ENCODE measurements around the gene CUX1. TPM values are rescaled to one million over a fixed set of nuclear protein-coding genes. Genes with fewer than 3 reads are reported as not detected.

Gene CUX1, protein sequence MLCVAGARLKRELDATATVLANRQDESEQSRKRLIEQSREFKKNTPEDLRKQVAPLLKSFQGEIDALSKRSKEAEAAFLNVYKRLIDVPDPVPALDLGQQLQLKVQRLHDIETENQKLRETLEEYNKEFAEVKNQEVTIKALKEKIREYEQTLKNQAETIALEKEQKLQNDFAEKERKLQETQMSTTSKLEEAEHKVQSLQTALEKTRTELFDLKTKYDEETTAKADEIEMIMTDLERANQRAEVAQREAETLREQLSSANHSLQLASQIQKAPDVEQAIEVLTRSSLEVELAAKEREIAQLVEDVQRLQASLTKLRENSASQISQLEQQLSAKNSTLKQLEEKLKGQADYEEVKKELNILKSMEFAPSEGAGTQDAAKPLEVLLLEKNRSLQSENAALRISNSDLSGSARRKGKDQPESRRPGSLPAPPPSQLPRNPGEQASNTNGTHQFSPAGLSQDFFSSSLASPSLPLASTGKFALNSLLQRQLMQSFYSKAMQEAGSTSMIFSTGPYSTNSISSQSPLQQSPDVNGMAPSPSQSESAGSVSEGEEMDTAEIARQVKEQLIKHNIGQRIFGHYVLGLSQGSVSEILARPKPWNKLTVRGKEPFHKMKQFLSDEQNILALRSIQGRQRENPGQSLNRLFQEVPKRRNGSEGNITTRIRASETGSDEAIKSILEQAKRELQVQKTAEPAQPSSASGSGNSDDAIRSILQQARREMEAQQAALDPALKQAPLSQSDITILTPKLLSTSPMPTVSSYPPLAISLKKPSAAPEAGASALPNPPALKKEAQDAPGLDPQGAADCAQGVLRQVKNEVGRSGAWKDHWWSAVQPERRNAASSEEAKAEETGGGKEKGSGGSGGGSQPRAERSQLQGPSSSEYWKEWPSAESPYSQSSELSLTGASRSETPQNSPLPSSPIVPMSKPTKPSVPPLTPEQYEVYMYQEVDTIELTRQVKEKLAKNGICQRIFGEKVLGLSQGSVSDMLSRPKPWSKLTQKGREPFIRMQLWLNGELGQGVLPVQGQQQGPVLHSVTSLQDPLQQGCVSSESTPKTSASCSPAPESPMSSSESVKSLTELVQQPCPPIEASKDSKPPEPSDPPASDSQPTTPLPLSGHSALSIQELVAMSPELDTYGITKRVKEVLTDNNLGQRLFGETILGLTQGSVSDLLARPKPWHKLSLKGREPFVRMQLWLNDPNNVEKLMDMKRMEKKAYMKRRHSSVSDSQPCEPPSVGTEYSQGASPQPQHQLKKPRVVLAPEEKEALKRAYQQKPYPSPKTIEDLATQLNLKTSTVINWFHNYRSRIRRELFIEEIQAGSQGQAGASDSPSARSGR (N-terminal part only)
- total RNA-seq (2022), result 54.8 and 59.8 TPM in 2 replicates
- percentile 68 among the genes with signal in this experiment for Bru-seq, nascent RNA
- percentile 70 among the genes with signal in this experiment for BruChase-seq, experiment 1, labeled RNA remaining after a 6-hour chase
- BruChase-seq, experiment 2, labeled RNA remaining after a 2-hour chase, result percentile 66 among the genes with signal in this experiment
- long read RNA-seq, transcript CUX1-202 (23 exons, 2,931 nt), result major isoform, 10 of 44 reads
- long read RNA-seq, transcript CUX1-209 (8 exons, 1,566 nt), result minor isoform, 5 of 44 reads
- long read RNA-seq, partial matches to known transcripts, result 16 of 44 reads
- long read RNA-seq, other reads (novel, unspliced or antisense), result 11 of 44 reads

DNA sequence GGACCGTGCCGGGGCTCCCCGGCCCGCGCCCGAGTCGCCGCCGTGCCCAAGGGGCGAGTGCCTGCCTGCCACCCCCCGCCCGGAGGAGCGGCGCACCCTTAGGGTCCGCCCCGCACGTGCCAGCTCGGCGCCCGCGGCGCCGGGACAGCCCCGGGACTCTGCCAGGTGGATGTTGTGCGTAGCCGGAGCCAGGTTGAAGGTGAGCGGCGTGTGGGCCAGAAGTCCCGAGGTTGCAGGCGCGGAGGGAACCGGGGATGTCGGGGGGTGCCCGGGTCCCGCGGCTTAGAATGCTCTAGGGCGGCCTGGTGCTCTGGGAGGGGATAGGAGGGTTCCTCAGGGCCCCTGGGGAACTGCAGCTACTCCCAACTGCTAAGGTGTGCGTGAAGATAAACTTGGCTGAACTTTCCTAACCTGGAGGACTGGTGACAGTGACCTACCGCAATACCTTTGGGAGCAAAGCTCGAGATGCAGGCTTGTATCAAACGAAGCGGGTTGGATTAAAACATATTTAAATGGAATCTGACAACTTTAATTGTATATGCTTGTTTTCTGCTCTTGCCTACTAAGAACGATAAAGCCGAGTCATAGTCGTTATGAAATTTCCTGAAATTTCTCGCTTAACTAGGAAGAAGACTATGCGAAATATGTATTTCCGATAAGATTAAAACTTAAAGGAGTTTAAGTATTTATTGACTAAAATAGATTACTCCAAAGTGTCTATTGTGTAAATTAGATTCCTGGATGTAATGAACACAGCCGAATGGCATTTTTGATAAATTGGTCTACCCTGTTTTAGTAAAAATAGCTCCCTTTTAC lies at the start of gene CUX1:
CUX1 (plus strand) TSS at position 156 of the 816 bp plus-strand sequence; CDS start at position 170, 14 bp downstream.
- peak within 1 kb of the TSS; percentile 71 for H3K4me3 Mint-ChIP-seq (ENCODE audit: low read depth, unreplicated experiment)
- peaks cover 18% of the 10 kb centered on the region for H3K36me3 Mint-ChIP-seq (ENCODE audit: insufficient read depth, unreplicated experiment)
- DNase-seq, result peak; percentile 11
- TF ChIP-seq, protein P1, sequence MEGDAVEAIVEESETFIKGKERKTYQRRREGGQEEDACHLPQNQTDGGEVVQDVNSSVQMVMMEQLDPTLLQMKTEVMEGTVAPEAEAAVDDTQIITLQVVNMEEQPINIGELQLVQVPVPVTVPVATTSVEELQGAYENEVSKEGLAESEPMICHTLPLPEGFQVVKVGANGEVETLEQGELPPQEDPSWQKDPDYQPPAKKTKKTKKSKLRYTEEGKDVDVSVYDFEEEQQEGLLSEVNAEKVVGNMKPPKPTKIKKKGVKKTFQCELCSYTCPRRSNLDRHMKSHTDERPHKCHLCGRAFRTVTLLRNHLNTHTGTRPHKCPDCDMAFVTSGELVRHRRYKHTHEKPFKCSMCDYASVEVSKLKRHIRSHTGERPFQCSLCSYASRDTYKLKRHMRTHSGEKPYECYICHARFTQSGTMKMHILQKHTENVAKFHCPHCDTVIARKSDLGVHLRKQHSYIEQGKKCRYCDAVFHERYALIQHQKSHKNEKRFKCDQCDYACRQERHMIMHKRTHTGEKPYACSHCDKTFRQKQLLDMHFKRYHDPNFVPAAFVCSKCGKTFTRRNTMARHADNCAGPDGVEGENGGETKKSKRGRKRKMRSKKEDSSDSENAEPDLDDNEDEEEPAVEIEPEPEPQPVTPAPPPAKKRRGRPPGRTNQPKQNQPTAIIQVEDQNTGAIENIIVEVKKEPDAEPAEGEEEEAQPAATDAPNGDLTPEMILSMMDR (IDR thresholded peaks at IDR 0.05; ENCODE audit: unreplicated experiment), result no peak
- H3K9me3 Mint-ChIP-seq (ENCODE audit: low read depth, unreplicated experiment), result no peaks in the 10 kb centered on the region
- no peak within 1 kb of the TSS for H3K27ac Mint-ChIP-seq (ENCODE audit: unreplicated experiment)
- H3K27me3 Mint-ChIP-seq (ENCODE audit: unreplicated experiment), result no peaks in the 10 kb centered on the region
- no TSS peak for BruUV-seq (replicated peaks)
- H3K4me1 Mint-ChIP-seq (ENCODE audit: low read depth, unreplicated experiment), result no peaks in the 10 kb centered on the region
- CTCF ChIA-PET, result no interaction called here
- intact Hi-C loops (cut with micrococcal nuclease; ENCODE audit: unreplicated experiment), result loop anchor here (10.0 kb wide), 3 partner anchors 73 to 417 kb away; no protein-coding TSS in a partner anchor

DNA sequence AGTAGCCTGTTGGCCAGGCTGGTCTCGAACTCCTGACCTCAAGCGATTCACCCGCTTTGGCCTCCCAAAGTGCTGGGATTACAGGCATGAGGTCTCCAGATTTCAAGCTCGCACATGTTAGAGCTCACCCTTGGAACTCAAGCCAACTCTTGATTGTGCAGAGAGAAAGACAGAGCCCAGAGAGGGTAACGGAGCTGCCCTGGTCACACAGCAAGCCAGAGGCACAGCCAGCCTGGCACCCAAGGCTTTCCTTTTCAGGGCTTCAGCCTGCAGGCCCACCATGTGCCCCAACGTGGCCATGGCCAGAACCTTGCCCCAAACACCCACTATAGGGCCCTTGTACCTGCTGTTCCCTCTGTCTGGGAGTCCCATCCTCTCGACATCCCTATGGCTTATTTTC lies 49.1 kb upstream of the CUX1 start:
- H3K36me3 Mint-ChIP-seq (ENCODE audit: insufficient read depth, unreplicated experiment), result no peaks in the 10 kb centered on the region
- no peak overlapping the region for H3K4me3 Mint-ChIP-seq (ENCODE audit: low read depth, unreplicated experiment)
- no TSS peak for BruUV-seq (replicated peaks)
- H3K27me3 Mint-ChIP-seq (ENCODE audit: unreplicated experiment), result peaks cover 36% of the 10 kb centered on the region
- intact Hi-C loops (cut with micrococcal nuclease; ENCODE audit: unreplicated experiment), result no loop called here
- no peaks in the 10 kb centered on the region for H3K9me3 Mint-ChIP-seq (ENCODE audit: low read depth, unreplicated experiment)
- DNase-seq, result no peak
- H3K4me1 Mint-ChIP-seq (ENCODE audit: low read depth, unreplicated experiment), result no peaks in the 10 kb centered on the region
- H3K27ac Mint-ChIP-seq (ENCODE audit: unreplicated experiment), result no peak overlapping the region
- CTCF ChIA-PET, result interaction anchor here (0.6 to 0.7 kb wide), 2 partner anchors 68 to 251 kb away, joined by 3 to 7 read pairs; no protein-coding TSS in a partner anchor
- TF ChIP-seq, protein P1 (IDR thresholded peaks at IDR 0.05; ENCODE audit: unreplicated experiment), result no peak

DNA sequence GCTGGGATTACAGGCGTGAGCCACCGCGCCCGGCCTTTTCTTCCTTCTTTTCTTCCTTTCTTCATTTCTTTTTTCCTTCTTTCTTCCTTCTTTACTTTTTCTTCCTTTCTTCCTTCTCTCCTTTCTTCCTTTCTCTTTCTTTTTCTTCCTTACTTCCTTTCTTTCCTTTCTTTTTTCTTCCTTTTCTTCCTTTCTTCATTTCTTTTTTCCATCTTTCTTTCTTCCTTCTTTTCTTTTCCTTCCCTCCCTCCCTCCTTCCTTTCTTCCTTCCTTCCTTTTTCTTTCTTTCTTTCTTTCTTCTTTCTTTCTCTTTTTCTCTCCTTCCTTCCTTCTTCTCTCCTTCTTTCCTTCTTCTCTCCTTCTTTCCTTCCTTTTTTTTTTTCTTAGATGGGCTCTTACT lies 47.0 kb upstream of the CUX1 start:
- no TSS peak for BruUV-seq (replicated peaks)
- intact Hi-C loops (cut with micrococcal nuclease; ENCODE audit: unreplicated experiment), result no loop called here
- H3K4me1 Mint-ChIP-seq (ENCODE audit: low read depth, unreplicated experiment), result no peaks in the 10 kb centered on the region
- DNase-seq, result no peak
- CTCF ChIA-PET, result interaction anchor here (0.7 kb wide), 1 partner anchor 289 kb away, joined by 6 read pairs; no protein-coding TSS in a partner anchor
- no peaks in the 10 kb centered on the region for H3K9me3 Mint-ChIP-seq (ENCODE audit: low read depth, unreplicated experiment)
- H3K27ac Mint-ChIP-seq (ENCODE audit: unreplicated experiment), result no peak overlapping the region
- H3K36me3 Mint-ChIP-seq (ENCODE audit: insufficient read depth, unreplicated experiment), result no peaks in the 10 kb centered on the region
- peaks cover 40% of the 10 kb centered on the region for H3K27me3 Mint-ChIP-seq (ENCODE audit: unreplicated experiment)
- TF ChIP-seq, protein P1 (IDR thresholded peaks at IDR 0.05; ENCODE audit: unreplicated experiment), result no peak
- no peak overlapping the region for H3K4me3 Mint-ChIP-seq (ENCODE audit: low read depth, unreplicated experiment)
